ENCODE measurements around the gene IKBKE. TPM values are rescaled to one million over a fixed set of nuclear protein-coding genes. Genes with fewer than 3 reads are reported as not detected.

IKBKE gene
- total RNA-seq, 1 experiment from 2014 or later = 5.1 TPM

DNA sequence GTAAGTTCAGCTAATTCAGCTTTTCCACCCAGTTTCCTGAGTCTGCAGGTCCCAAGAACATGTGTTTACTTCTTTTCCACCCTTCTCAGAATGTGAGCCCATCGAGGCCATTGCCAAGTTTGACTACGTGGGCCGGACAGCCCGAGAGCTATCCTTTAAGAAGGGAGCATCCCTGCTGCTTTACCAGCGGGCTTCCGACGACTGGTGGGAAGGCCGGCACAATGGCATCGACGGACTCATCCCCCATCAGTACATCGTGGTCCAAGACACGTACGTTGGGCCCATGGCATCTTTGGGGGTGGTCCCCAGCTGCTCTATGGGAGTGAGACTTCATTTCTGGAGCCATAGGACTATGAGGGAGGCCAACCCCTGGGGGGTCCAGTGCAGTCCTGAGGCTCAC is 17.2 kb upstream of the IKBKE start (continued):
- TF ChIP-seq TCF7L2 (IDR thresholded peaks at IDR 0.05; ENCODE audit: borderline replicate concordance, extremely low read depth, insufficient read depth, insufficient read length) (no peak), FOSL1 (IDR thresholded peaks at IDR 0.05; ENCODE audit: low read depth) (no peak)
- TF ChIP-seq, protein P1, sequence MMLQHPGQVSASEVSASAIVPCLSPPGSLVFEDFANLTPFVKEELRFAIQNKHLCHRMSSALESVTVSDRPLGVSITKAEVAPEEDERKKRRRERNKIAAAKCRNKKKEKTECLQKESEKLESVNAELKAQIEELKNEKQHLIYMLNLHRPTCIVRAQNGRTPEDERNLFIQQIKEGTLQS (IDR thresholded peaks at IDR 0.05) = no peak

DNA sequence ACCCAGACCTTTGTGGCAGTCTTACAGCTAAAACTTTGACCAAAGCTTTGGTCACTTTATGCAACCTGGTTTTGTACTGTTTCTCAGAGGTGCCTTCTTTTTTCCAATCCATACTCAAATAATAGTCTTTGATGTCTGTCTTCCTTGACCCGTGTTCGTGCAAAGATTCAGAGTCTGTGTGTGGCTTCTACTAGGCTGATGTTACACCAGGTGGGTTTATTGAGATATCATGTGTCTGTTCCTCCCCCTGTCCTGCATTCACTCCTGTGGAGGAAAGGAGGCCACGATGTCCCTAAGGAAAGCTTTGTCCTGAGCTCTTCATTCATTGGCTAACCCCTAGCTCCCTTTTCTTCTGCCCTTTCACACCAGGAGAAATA is 15.0 kb upstream of the IKBKE start:
- no peak overlapping the region for H3K9ac ChIP-seq (ENCODE audit: low read length)
- H3K9me3 ChIP-seq (ENCODE audit: control insufficient read depth in 1 of 2, insufficient read depth in 1 of 2, low read depth in 1 of 2, low read length in 2 of 2) = no peaks in the 10 kb centered on the region
- no peaks in the 10 kb centered on the region for H4K20me1 ChIP-seq (ENCODE audit: insufficient read depth)
- no peaks in the 10 kb centered on the region for H3K9me2 ChIP-seq (ENCODE audit: insufficient read depth)
- no peak overlapping the region for H2AFZ ChIP-seq (ENCODE audit: low read depth, low read length, poor library complexity, severe bottlenecking)
- TF ChIP-seq, protein P2, sequence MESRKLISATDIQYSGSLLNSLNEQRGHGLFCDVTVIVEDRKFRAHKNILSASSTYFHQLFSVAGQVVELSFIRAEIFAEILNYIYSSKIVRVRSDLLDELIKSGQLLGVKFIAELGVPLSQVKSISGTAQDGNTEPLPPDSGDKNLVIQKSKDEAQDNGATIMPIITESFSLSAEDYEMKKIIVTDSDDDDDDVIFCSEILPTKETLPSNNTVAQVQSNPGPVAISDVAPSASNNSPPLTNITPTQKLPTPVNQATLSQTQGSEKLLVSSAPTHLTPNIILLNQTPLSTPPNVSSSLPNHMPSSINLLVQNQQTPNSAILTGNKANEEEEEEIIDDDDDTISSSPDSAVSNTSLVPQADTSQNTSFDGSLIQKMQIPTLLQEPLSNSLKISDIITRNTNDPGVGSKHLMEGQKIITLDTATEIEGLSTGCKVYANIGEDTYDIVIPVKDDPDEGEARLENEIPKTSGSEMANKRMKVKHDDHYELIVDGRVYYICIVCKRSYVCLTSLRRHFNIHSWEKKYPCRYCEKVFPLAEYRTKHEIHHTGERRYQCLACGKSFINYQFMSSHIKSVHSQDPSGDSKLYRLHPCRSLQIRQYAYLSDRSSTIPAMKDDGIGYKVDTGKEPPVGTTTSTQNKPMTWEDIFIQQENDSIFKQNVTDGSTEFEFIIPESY (IDR thresholded peaks at IDR 0.05; ENCODE audit: extremely low read depth, insufficient replicate concordance, low read length) = no peak
- no peak for TF ChIP-seq ZFX (IDR thresholded peaks at IDR 0.05)
- no peak for TF ChIP-seq CBX3 (IDR thresholded peaks at IDR 0.05; ENCODE audit: low read depth)
- no peak for TF ChIP-seq EZH2 (IDR thresholded peaks at IDR 0.05)
- no peak for TF ChIP-seq SRF (IDR thresholded peaks at IDR 0.05; ENCODE audit: low read depth)
- TF ChIP-seq JUND (IDR thresholded peaks at IDR 0.05) = no peak
- TF ChIP-seq SP1 (IDR thresholded peaks at IDR 0.05; ENCODE audit: low read depth) = no peak
- TF ChIP-seq EZH2phosphoT487 (IDR thresholded peaks at IDR 0.05; ENCODE audit: borderline replicate concordance) = no peak
- TF ChIP-seq EGR1 (IDR thresholded peaks at IDR 0.05; ENCODE audit: low read depth) = no peak
- TF ChIP-seq SIN3A (IDR thresholded peaks at IDR 0.05; ENCODE audit: low read depth) = no peak
- TF ChIP-seq POLR2A (IDR thresholded peaks at IDR 0.05; ENCODE audit: borderline replicate concordance, extremely low read depth, insufficient read depth, insufficient read length) = no peak
- no peak for TF ChIP-seq CTCF (IDR thresholded peaks at IDR 0.05 in 2 of 3, conservative IDR thresholded peaks at IDR 0.05 in 1 of 3; ENCODE audit: borderline replicate concordance in 1 of 3, insufficient read depth in 1 of 3, low read depth in 2 of 3, low read length in 2 of 3)
- TF ChIP-seq ZNF274 (IDR thresholded peaks at IDR 0.05; ENCODE audit: low read depth, low read length) = no peak
- no peak for ATAC-seq
- ChIA-PET POLR2A (no interaction called here), CTCF (no interaction called here), RAD21 (ENCODE audit: low non-redundant PET in 1 of 2, low total read pairs in 2 of 2, uncharacterized antibody in 2 of 2, unreplicated experiment in 2 of 2) (interaction anchor here in 1 of 2 experiments (0.5 kb wide), 1 partner anchor 352 kb away, joined by 3 read pairs; no protein-coding TSS in a partner anchor)
- BruUV-seq (replicated peaks) = no TSS peak
- H3K27me3 ChIP-seq (ENCODE audit: insufficient read depth, low read length) = no peaks in the 10 kb centered on the region
- H3K79me2 ChIP-seq (ENCODE audit: insufficient read depth, low read length) = no peaks in the 10 kb centered on the region
- no peak for DNase-seq (ENCODE audit: low read depth, low spot score)
- H3K27ac ChIP-seq (ENCODE audit: low read depth, low read length) = no peak overlapping the region
- peaks cover 0 to 12% of the 10 kb centered on the region in 2 experiments; a peak in 1 of 4 replicates for H3K4me1 ChIP-seq (ENCODE audit: control insufficient read depth in 1 of 2, insufficient read depth in 2 of 2, low read length in 2 of 2)
- no peak overlapping the region for H3K4me3 ChIP-seq (replicated peaks in 1 of 2; ENCODE audit: low read depth in 1 of 2, low read length in 2 of 2)
- H3K36me3 ChIP-seq (ENCODE audit: control insufficient read depth in 1 of 2, insufficient read depth in 2 of 2, low read length in 2 of 2) = peaks cover 8 to 11% of the 10 kb centered on the region in 2 experiments; a peak in 3 of 4 replicates
- H3K4me2 ChIP-seq (ENCODE audit: low read length) = no peak overlapping the region
- intact Hi-C loops (cut with micrococcal nuclease) = no loop called here
